SIG-M5 treated with dmso at 0.1 percent for 504 hours (cell line): ENCODE measurements around the gene CCL17.
"Not testable (repeated sequence)": the region's sequence is repeated elsewhere in the genome, so short reads cannot be mapped to it uniquely, and the experiment has no call there.

Experiments
- DNase-seq: peaks from one replicate; lab custom pipeline; 2025; ENCODE audit not compliant: unreplicated experiment; lab: John Stamatoyannopoulos, UW

CCL17 gene

GRCh38 chr16:57427824-57428223 is 23.3 kb downstream of the CCL17 start:
- DNase-seq, result no peak

DNA sequence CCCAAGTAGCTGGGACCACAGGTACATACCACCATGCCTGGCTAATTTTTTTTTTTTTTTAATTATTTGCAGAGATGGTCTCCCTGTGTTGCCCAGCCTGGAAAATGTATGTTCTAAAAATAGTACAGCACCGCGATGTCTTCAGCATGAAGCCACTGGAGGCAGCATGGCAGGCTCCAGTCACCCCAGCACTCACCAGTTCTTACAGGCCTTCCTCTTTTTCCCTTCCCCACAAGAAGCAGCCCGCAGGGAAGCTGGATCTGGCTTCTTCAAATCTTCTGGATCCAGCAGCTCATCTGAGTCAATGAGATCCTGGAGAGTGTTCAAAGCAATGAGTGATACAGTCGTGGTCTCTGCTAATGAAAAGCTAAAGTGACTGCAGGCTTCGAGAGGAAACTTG is 26.4 kb downstream of the CCL17 start:
- DNase-seq, result no peak

DNA sequence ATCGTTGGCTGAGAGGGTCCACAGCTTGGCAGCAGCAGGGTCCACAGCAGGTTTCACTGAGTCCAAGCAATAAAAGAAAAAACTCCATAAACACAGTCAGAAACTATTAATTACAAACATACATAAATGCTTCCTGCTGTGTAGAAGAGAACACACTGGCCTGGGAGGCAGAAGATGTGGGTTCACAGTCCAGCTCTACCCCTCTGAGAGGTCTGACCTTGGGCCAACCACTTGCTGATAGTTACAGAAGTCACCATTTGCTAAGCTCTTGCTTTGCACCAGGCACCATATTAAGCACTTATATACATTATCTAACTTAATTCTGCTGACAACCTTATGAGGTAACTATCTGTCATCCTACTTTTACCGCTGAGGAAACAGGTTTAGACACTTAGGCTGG is 27.9 kb downstream of the CCL17 start:
- DNase-seq, result no peak

DNA sequence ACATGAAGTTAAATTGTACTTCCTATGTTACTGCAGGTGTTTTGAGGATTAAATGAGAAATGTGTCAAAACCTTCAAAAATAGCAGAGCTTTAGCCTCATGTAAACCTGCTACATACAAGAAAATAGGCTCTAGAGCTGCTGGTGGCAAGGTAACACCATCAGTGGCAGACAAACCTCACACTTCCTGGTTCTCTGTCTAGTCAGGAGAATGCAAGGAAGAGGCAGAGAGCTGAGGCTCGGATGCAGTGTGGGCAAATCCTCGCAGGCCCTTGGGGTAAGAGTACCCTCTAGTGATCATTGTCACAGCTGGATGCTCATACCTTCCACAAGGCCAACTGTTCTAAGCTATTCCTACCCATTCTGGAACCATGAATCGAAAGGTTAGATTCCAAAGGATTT is 28.4 kb downstream of the CCL17 start:
- DNase-seq, result no peak

- no peak for DNase-seq
Measured at GRCh38 chr16:57434003-57434402, 29.4 kb downstream of the CCL17 start.

DNA sequence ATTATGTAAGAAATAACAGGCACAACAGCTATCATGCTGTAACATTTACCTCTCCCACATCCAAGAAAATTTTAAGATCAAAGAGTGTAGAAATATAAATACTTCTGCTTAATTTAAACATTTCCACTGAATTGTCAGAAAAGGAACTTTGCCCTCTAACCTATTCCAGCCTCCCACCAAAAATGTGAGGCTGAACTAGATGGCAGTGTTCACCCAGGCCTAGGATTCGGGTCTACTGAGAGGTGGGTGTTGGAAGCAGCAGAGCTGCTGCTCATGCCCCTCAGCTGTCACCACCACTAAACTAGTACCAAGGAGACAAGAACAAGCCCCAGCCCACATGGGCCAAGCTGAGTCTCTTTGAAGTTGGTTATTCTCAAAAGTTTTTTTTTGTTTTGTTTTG is 31.3 kb downstream of the CCL17 start:
- DNase-seq, result no peak

GRCh38 chr16:57439947-57440346 is 35.4 kb downstream of the CCL17 start:
- not testable (repeated sequence) for DNase-seq

DNA sequence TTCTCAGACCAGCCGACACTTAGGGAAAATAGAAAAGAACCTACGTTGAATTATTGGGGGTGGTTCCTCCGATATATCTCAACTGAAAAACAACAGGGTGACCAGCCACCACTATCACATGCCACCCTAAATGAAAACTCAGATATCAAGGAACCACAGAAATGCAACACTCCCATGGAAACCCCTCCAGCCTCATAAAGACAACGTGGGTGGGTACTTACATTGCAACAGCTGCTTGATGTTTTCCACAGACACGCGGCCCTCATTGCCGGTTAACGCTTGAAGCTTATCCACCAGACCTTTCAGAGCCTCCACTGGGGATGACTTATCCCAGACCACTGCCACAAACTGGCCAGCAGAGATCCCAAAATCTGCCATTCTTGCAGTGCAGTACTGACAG is 36.0 kb downstream of the CCL17 start:
- DNase-seq, result not testable (repeated sequence)

GRCh38 chr16:57444711-57445110 is 40.1 kb downstream of the CCL17 start:
- DNase-seq, result no peak

DNA sequence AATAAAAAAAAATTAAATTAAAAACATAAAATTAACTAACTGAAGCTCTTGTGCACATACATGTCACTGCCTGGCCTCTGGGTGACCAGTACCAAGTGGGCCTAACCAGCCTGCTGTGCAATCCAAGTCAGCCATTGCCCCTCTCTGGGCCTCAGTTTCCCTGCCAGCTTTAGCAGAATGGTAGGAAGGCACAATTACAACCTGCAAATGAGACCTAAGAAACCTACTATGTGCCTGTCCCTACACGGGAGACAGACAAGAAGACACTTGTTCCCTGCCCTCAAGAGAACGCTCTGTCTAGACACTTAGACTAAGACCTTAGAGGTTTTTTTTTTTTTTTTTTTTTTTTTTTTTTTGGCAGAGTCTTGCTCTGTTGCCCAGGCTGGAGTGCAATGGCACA is 40.9 kb downstream of the CCL17 start:
- DNase-seq, result no peak

DNA sequence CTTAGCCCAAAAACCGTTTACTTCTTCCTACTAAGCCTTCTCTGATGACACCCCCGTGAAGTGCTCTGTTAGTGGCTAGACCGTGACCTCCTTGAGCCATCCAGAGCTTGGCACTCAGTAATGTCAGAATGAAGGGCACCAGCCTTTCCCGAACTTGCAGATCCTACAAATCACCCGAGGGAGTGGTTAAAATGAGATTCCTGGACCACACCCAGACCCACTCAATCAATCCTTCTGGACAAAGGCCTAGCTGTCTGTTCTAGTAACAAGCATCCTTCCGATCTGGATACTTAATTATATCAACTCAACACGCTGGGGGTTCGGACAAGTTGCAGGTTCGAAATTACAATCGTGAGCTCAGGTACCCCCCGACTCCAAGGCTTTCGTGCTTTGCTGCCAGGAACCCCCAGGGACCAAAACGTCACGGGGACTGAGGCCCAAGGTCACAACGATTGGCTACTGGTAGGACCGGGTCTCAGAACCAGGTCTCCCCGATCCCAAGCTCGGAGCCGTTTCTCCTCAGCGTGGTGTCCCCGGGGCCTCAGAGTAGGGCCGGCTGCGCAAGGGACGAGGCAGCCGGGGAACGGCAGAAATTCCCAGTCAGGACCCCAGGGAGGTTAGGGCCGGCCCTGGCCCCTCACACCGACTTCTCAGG is 42.1 kb downstream of the CCL17 start:
- DNase-seq, result peak; percentile 10

- peak; percentile 73 for DNase-seq
Measured at GRCh38 chr16:57447186-57447962, 42.8 kb downstream of the CCL17 start, which contains the start of the genes CIAPIN1 and COQ9. CIAPIN1 (minus strand) TSS chr16:57447385; CDS start chr16:57440928, 6,457 bp downstream. COQ9 (plus strand) TSS chr16:57447479; CDS start chr16:57447506, 27 bp downstream.

- DNase-seq, result no peak
Measured at GRCh38 chr16:57452021-57452420, 47.5 kb downstream of the CCL17 start.

- DNase-seq, result peak; percentile 73
Measured at GRCh38 chr16:57462209-57462977, 57.8 kb downstream of the CCL17 start, which contains the start of gene POLR2C. POLR2C (plus strand) TSS chr16:57462679; CDS start chr16:57462725, 46 bp downstream.

GRCh38 chr16:57462978-57463362 is 58.4 kb downstream of the CCL17 start:
- DNase-seq, result no peak

DNA sequence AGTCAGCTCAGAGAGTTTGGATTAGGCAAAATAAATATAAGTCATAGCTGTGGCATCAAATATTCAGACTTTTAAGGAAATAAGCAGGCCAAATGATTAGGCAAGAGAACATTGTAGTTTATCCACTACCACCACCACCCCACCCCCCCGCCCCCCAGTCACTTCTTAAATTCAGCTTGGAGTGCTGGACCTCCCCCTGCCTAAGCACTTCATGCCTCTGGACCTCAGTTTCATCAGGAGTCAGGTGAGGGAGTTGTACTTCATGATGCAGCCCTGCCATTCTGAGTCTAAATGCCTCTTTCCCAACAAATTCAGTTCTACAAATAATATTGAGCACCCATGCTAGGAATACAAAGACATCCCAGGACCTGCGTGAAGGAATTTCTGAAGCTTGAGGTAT is 60.0 kb downstream of the CCL17 start:
- DNase-seq, result no peak
